Fibroblast of villous mesenchyme (primary cell): ENCODE results near the gene C10orf53. TPM values are rescaled to one million over a fixed set of nuclear protein-coding genes. Genes with fewer than 3 reads are reported as not detected.
A peak's percentile ranks its signal among the peaks of the same experiment; 100 is the strongest.

Experiments
- DNase-seq: peaks from one replicate; pipeline ENCODE4 v3.0.0-alpha.2; 2010; ENCODE audit warnings: low read depth
- H3K4me3 ChIP-seq: 2 replicates; pipeline ENCODE4 v1.5.1; 2011; ENCODE audit warnings: low read depth, mild to moderate bottlenecking, low read length
- total RNA-seq: library from RNA; depleted of rRNA; stranded (reverse); fragments of >200 nt; gene quantifications from 2 replicates; pipeline ENCODE4 v1.2.3, GENCODE V29; 2012
- TF ChIP-seq, protein P1 (sequence below): IDR thresholded peaks from 2 replicates; pipeline ENCODE4 v1.5.1; 2012; ENCODE audit warnings: low read depth, mild to moderate bottlenecking, low read length; ENCODE audit not compliant: insufficient read depth

Gene C10orf53, protein sequence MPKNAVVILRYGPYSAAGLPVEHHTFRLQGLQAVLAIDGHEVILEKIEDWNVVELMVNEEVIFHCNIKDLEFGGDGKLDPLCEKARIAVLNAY
- not detected in 2 replicates for total RNA-seq

DNA sequence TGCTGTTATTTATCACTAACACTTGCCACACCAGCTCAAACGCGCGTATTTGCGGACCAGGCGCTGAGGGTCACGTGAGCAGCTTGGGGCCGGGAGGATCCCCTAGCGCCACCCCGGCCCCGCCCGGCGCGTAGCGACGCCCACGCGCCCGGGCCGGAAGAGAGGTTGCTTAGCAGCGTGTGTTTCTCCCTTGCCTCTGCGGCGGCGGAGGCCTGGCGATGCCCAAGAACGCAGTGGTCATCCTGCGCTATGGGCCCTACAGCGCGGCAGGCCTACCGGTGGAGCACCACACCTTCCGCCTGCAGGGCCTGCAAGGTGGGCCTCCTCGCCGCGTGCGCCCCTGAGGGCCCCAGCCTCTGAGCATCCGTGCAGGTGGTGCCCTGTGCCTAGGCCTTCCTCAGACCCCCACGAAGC, at the start of gene C10orf53:
TSS of gene C10orf53 (plus strand) at position 172 of the 414 bp plus-strand sequence. CDS start at position 219, 47 bp downstream.
- peak within 1 kb of the TSS; percentile 43 for H3K4me3 ChIP-seq
- DNase-seq: peak; percentile 59
- TF ChIP-seq, protein P1, sequence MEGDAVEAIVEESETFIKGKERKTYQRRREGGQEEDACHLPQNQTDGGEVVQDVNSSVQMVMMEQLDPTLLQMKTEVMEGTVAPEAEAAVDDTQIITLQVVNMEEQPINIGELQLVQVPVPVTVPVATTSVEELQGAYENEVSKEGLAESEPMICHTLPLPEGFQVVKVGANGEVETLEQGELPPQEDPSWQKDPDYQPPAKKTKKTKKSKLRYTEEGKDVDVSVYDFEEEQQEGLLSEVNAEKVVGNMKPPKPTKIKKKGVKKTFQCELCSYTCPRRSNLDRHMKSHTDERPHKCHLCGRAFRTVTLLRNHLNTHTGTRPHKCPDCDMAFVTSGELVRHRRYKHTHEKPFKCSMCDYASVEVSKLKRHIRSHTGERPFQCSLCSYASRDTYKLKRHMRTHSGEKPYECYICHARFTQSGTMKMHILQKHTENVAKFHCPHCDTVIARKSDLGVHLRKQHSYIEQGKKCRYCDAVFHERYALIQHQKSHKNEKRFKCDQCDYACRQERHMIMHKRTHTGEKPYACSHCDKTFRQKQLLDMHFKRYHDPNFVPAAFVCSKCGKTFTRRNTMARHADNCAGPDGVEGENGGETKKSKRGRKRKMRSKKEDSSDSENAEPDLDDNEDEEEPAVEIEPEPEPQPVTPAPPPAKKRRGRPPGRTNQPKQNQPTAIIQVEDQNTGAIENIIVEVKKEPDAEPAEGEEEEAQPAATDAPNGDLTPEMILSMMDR: no peak

DNA sequence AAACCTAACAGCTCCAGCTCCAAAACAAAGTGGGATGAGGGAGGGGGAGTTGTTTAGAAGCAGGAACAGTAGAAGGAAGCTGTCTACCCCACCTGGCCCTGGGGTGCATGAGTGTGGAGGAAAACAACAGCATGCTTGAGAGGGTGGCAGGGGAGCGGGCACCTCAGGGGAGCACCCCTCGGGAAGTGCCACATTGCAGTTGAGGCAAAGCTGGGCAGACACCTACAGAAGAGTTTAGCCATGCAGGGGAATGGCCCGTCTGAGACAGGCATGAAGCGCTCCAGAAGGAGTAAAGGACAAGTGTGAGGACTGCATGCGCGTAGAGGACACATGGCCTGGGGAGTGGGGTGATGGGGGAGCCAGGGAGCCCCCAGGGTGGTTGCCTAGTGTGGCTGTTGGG, 47.5 kb upstream of the C10orf53 start:
- TF ChIP-seq, protein P1: no peak
- H3K4me3 ChIP-seq: no peak overlapping the region
- no peak for DNase-seq

DNA sequence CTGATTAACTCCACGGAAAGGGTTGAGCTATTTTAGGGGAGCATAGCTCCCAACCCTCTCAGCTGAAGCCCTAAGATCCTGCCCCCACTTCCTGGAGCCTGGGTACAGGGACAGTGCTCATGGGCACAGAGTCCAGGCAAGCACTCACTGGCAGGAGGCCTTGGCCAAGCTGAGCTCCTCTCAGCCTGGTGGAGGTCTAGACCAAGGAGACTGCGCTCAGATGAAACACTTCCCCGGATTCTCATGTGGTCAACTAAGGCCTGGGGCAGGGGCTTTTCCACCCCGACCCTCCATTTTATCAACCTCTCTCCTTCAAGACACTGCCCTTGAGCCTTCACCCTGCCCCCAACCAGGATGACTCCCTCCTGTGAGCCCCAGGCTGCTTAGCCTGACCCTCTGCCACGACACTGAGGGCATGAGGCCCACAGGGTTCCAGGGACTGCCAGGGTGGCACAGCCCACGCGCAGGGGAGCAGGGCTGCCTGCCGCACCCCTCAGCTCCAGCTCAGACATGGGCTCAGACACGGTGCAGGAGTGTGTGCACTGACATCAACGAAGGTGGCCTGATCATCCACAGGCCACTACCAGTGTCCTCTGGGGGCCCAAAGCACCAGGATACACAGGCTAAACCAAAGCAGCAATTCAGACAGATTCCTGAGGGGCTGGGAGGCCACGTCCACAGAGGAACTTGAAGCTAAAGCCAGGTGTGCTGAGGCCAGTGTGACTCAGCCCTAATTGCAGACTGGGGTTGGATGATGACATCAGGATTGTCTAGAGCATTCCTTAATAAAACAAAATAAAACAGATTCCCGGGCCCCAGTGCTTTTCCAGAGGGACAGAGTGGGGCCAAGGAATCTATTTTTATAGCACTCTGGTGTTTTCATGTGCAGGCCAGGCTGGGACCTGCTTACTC, 46.8 kb upstream of the C10orf53 start:
- TF ChIP-seq, protein P1: no peak
- H3K4me3 ChIP-seq: no peak overlapping the region
- DNase-seq: no peak

DNA sequence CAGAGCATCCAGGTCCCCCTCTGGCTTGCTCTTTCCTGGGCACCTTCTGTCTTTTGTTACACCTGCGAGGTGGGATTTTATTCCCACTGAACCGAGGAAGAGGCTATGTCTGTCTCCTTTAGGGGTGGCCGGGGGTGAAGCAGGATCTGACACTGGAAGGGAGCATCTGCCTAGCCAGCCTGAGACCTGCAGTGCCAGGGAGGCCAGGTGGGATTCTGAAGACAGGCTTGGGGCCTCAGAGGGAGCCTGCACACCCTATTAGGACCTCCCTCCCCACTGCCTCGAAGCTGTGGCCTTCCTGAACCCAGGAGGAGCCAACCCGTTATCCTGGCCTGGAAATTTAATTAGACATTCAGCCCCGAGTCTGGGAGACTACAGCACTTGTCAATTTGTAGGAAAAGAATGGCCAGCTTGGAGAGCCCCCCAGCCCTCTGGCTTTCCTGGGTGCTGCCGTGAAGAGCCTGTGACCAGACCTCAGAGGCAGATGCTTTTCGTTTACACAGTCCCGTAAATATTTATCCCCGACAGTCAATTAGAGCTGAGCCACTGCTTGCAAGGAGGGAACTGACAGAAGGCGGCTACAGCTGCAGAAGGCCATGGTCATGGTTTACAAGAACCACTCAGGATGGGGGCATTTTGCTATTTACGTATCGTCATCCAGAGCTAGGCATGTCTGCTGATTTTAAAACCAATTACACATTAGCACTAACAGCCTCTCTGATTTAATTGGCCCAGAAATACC, 46.0 kb upstream of the C10orf53 start:
- TF ChIP-seq, protein P1: no peak
- H3K4me3 ChIP-seq: no peak overlapping the region
- DNase-seq: no peak

GRCh38 chr10:49634069-49634660, 45.3 kb upstream of the C10orf53 start:
- H3K4me3 ChIP-seq: no peak overlapping the region
- TF ChIP-seq, protein P1: no peak
- no peak for DNase-seq

- H3K4me3 ChIP-seq: no peak overlapping the region
- TF ChIP-seq, protein P1: no peak
- DNase-seq: no peak
Observed at GRCh38 chr10:49642311-49642710, 37.1 kb upstream of the C10orf53 start.
